ENCODE measurements around the gene MTMR3.

Gene MTMR3

DNA sequence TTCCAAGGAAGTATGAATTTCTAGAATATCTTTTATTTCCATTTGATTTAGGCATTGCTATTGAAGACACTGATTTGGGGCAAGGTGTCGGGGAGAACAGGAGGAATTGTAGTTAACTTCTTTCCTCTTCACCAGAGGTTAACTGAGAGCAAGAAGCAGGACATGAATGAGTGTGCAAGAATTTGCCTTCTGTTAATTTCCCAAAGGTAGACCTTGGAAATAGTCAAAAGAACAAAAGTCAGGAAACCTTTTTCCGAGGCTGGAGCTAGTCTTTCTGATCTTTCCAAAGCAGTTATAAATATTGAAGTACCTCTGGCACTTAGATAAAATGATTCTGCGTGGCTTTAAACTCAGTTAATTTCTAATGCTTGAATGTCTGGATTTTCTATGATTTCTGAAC lies 66.9 kb downstream of the MTMR3 start:
- H3K4me1 Mint-ChIP-seq = no peaks in the 10 kb centered on the region
- H3K4me3 Mint-ChIP-seq = no peak overlapping the region
- no peak for DNase-seq
- H3K9me3 Mint-ChIP-seq = no peaks in the 10 kb centered on the region
- TF ChIP-seq, protein P1, sequence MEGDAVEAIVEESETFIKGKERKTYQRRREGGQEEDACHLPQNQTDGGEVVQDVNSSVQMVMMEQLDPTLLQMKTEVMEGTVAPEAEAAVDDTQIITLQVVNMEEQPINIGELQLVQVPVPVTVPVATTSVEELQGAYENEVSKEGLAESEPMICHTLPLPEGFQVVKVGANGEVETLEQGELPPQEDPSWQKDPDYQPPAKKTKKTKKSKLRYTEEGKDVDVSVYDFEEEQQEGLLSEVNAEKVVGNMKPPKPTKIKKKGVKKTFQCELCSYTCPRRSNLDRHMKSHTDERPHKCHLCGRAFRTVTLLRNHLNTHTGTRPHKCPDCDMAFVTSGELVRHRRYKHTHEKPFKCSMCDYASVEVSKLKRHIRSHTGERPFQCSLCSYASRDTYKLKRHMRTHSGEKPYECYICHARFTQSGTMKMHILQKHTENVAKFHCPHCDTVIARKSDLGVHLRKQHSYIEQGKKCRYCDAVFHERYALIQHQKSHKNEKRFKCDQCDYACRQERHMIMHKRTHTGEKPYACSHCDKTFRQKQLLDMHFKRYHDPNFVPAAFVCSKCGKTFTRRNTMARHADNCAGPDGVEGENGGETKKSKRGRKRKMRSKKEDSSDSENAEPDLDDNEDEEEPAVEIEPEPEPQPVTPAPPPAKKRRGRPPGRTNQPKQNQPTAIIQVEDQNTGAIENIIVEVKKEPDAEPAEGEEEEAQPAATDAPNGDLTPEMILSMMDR (IDR thresholded peaks at IDR 0.05) = no peak
- H3K36me3 Mint-ChIP-seq (ENCODE audit: low read depth) = peaks cover 1% of the 10 kb centered on the region
- H3K27ac Mint-ChIP-seq = no peak overlapping the region
- H3K27me3 Mint-ChIP-seq (ENCODE audit: low read depth, poor library complexity) = no peaks in the 10 kb centered on the region

DNA sequence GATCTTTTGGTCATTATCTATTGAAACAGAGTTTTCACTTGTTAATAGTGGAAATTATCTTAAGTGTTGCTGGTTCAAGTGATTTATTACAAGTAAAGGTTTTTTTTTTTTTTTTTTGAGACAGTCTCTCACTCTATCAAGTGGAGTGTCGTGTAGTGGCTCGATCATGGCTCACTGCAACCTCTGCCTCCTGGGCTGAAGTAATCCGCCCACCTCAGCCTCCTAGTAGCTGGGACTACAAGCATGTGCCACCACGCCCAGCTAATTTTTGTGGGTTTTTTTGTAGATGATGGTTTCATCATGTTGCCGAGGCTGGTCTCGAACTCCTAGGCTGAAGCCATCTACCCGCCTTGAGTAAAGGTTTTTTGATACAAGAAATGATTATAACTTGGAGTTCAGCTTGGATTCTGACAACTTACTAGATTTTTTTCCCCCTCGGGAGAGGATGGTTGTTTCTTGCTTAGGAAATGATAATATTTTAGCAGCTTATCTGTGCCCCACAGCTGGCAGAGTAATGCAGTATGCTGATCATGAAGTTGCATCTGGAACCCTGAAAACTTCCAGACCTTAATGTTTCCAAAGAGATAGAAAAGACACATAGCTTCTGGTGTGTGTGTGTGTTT lies 68.9 kb downstream of the MTMR3 start:
- peaks cover 8% of the 10 kb centered on the region for H3K36me3 Mint-ChIP-seq (ENCODE audit: low read depth)
- no peak overlapping the region for H3K27ac Mint-ChIP-seq
- no peak overlapping the region for H3K4me3 Mint-ChIP-seq
- H3K4me1 Mint-ChIP-seq = no peaks in the 10 kb centered on the region
- TF ChIP-seq, protein P1 (IDR thresholded peaks at IDR 0.05) = no peak
- no peaks in the 10 kb centered on the region for H3K27me3 Mint-ChIP-seq (ENCODE audit: low read depth, poor library complexity)
- no peaks in the 10 kb centered on the region for H3K9me3 Mint-ChIP-seq
- no peak for DNase-seq

DNA sequence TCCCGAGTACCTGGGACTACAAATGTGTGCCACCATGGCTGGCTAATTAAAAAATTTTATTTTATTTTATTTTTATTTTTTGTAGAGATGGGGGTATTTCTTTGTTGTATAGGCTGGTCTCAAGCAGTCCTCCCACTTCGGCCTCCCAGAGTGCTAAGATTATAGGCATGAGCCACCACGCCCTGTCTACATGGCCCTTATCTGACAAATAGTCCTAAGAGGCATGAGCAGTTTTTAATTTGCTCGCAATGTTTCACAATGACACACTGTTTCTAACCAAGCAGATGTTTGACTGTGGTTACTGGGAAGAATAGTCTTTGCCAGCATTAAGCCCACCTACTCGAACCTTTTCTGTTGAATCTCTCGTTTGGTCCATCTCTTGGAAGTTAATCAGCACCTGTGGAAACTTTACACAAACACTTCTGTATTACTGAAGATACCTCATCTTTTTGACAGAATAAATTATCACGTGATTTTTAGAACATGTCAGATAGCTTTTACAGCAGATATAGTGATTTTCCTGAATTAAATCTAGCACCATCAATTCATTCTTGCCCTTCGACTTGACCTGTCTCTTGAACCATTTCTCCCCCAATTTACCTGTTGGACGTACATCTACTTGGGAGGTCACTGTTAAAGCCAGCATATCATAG lies 71.4 kb downstream of the MTMR3 start:
- Mint-ChIP-seq H3K4me1 (no peaks in the 10 kb centered on the region), H3K27me3 (ENCODE audit: low read depth, poor library complexity) (no peaks in the 10 kb centered on the region), H3K4me3 (no peak overlapping the region), H3K9me3 (no peaks in the 10 kb centered on the region), H3K27ac (no peak overlapping the region), H3K36me3 (ENCODE audit: low read depth) (peaks cover 8% of the 10 kb centered on the region)
- DNase-seq = no peak
- TF ChIP-seq, protein P1 (IDR thresholded peaks at IDR 0.05) = no peak

DNA sequence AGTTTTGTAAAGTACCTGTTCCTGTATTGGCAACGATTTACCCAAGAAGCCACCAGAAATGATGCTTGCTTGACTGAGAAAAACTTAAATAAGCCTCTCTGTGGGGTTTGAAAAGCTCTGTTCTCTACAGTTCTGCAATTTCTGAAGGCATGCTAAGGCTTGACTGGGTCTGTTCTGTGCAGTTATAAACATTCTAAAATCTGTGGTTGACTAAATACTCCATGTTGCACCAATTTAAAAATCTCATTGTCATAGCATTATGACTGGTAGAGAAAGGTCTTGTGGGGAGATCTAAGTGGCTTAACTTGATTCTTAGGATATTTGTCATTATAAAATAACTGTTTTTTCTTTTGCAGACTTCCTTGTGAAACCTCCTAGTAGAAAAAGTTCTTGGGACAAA lies 73.7 kb downstream of the MTMR3 start:
- no peaks in the 10 kb centered on the region for H3K27me3 Mint-ChIP-seq (ENCODE audit: low read depth, poor library complexity)
- H3K9me3 Mint-ChIP-seq = no peaks in the 10 kb centered on the region
- H3K4me3 Mint-ChIP-seq = no peak overlapping the region
- H3K4me1 Mint-ChIP-seq = no peaks in the 10 kb centered on the region
- H3K27ac Mint-ChIP-seq = no peak overlapping the region
- no peak for DNase-seq
- TF ChIP-seq, protein P1 (IDR thresholded peaks at IDR 0.05) = no peak
- H3K36me3 Mint-ChIP-seq (ENCODE audit: low read depth) = peaks cover 8% of the 10 kb centered on the region

DNA sequence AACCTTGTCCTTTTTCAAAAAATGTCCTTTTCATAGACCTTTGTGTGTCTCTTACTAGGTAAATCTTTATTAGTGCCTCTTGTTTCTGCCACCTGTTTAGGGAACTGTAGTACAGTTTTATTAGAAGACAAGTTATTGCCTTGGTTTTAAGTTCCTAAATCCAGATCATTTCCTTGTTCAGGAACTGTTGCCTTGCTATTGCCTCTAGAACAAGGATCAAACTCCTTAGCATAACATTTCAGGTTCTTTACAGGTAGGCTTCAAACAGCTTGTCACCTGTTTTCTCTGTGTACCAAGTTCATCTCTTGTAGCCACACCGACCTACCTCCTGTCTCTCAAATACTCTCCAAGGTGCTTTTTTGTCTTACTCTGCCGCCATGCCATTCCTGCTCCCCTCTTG lies 75.2 kb downstream of the MTMR3 start:
- Mint-ChIP-seq H3K36me3 (ENCODE audit: low read depth) (peaks cover 8% of the 10 kb centered on the region), H3K4me1 (no peaks in the 10 kb centered on the region), H3K4me3 (no peak overlapping the region), H3K27me3 (ENCODE audit: low read depth, poor library complexity) (no peaks in the 10 kb centered on the region), H3K9me3 (no peaks in the 10 kb centered on the region), H3K27ac (peak overlapping the region; percentile 57)
- no peak for DNase-seq
- TF ChIP-seq, protein P1 (IDR thresholded peaks at IDR 0.05) = no peak

DNA sequence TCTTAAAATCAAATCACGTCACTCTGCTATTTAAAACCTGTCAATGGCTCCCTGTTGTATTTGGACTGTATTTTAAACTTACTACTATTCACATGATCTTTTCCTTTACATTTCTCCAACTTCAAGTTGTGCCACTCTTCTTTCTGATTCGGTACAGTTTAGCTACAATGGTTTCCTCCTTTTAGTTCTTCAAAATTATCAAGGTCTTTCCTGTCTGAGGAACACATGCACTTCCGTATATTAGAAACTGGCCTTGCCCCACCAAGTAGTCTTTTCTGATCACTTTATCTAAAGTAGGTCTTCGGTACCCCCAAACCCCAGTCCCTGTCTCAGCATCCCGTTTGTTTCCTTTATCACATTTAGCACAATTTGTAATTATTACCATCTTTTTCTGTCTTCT lies 81.8 kb downstream of the MTMR3 start:
- DNase-seq = no peak
- H3K27me3 Mint-ChIP-seq (ENCODE audit: low read depth, poor library complexity) = no peaks in the 10 kb centered on the region
- peak overlapping the region; percentile 1 for H3K27ac Mint-ChIP-seq
- no peaks in the 10 kb centered on the region for H3K9me3 Mint-ChIP-seq
- H3K36me3 Mint-ChIP-seq (ENCODE audit: low read depth) = peaks cover 3% of the 10 kb centered on the region
- peaks cover 16% of the 10 kb centered on the region for H3K4me1 Mint-ChIP-seq
- TF ChIP-seq, protein P1 (IDR thresholded peaks at IDR 0.05) = no peak
- no peak overlapping the region for H3K4me3 Mint-ChIP-seq
